H1 (cell line): Measurements from ENCODE around the gene TGFBRAP1. TPM values are rescaled to one million over a fixed set of nuclear protein-coding genes. Genes with fewer than 3 reads are reported as not detected.

ENCODE experiments used
- CBX5 ChIP-seq: fragments of 300-800, 300-1000 bp; sonication (generic); IDR thresholded peaks from 2 replicates; pipeline ENCODE4 v1.7.1; 2016; ENCODE audit warnings: antibody characterized with exemption, low read length, low read depth
- CTCF ChIP-seq, 3 experiments: IDR thresholded peaks; 1 replicate in 2 of 3; 2 replicates in 1 of 3; pipeline versions ENCODE4 v1.5.1 to v1.6.1; 2011; ENCODE audit warnings: low read length in 3 of 3, mild to moderate bottlenecking in 3 of 3, inconsistent platforms in 2 of 3, low read depth in 1 of 3, moderate library complexity in 1 of 3; ENCODE audit not compliant: insufficient read depth in 1 of 3; ENCODE audit errors: control extremely low read depth in 1 of 3
- FOSL1 ChIP-seq: IDR thresholded peaks from 2 replicates; pipeline ENCODE4 v1.6.1; 2011; ENCODE audit warnings: mild to moderate bottlenecking, low read depth, low read length, moderate library complexity; ENCODE audit not compliant: insufficient read depth
- GTF2F1 ChIP-seq: IDR thresholded peaks from 2 replicates; pipeline ENCODE4 v1.6.1; 2012; ENCODE audit warnings: low read depth, low read length, improper control_type of control experiment, borderline replicate concordance
- HDAC6 ChIP-seq: IDR thresholded peaks from one replicate; pipeline ENCODE4 v1.7.1; 2012; ENCODE audit warnings: low read depth, mild to moderate bottlenecking, inconsistent platforms, low read length, moderate library complexity
- JUN ChIP-seq: IDR thresholded peaks from 2 replicates; pipeline ENCODE4 v1.6.1; 2011; ENCODE audit warnings: low read depth, mild to moderate bottlenecking, improper control_type of control experiment, low read length
- KDM1A ChIP-seq: fragments of 200-600, 300-600 bp; sonication (generic); IDR thresholded peaks from 2 replicates; pipeline ENCODE4 v1.7.1; 2016; ENCODE audit warnings: mild to moderate bottlenecking, low read length, borderline replicate concordance
- KDM4A ChIP-seq: IDR thresholded peaks from one replicate; pipeline ENCODE4 v1.7.1; 2012; ENCODE audit warnings: low read depth, mild to moderate bottlenecking, moderate library complexity, low read length, inconsistent platforms; ENCODE audit not compliant: severe bottlenecking
- SIX5 ChIP-seq: IDR thresholded peaks from 2 replicates; pipeline ENCODE4 v1.6.1; 2011; ENCODE audit warnings: mild to moderate bottlenecking, low read depth, low read length
- TEAD4 ChIP-seq: IDR thresholded peaks from 2 replicates; pipeline ENCODE4 v1.6.1; 2012; ENCODE audit warnings: low read depth, low read length, inconsistent platforms, mixed read lengths
- polyA plus RNA-seq, 7 experiments: library from polyadenylated mRNA; depleted of rRNA in 3 of 7; stranded (reverse) in 5 of 7; unstranded in 2 of 7; fragments of >200 nt in 5 of 7; fragments of 200-250 nt in 2 of 7; gene quantifications; 1 replicate in 5 of 7; 2 replicates in 1 of 7; 4 replicates in 1 of 7; pipeline versions ENCODE4 v1.2.1 to v1.2.3, GENCODE V29; 2011 to 2013; ENCODE audit warnings: missing spikeins in 2 of 7, mixed read lengths in 2 of 7
- total RNA-seq: library from RNA; stranded (reverse); fragmentation: NEBNext Ultra II Directional; extraction: Animal tissue kit (Norgen Biotek cat#: 25700); gene quantifications from 2 replicates; pipeline ENCODE4 v1.2.1, GENCODE V29; 2021

Gene TGFBRAP1
- total and polyA plus RNA-seq, 2 of the 8 experiments (the other 6 are each of a cell fraction or from before 2014, with no cell fraction given), result 11.2 to 20.2 TPM

GRCh38 chr2:105298017-105298416 lies 31.5 kb downstream of the TGFBRAP1 start (continued):
- TF ChIP-seq KDM4A, result no peak
- no peak for TF ChIP-seq HDAC6
- no peak for TF ChIP-seq GTF2F1
- no peak for TF ChIP-seq FOSL1
- TF ChIP-seq TEAD4, result no peak
- TF ChIP-seq CBX5, result no peak
- no peak for TF ChIP-seq JUN
- TF ChIP-seq SIX5, result no peak
- TF ChIP-seq KDM1A, result no peak
- TF ChIP-seq CTCF (IDR thresholded peaks at IDR 0.05; ENCODE audit: control extremely low read depth in 1 of 3, insufficient read depth in 1 of 3, low read depth in 1 of 3, low read length in 3 of 3), result no peak
